ENCODE data around the gene SKI. TPM values are rescaled to one million over a fixed set of nuclear protein-coding genes. Genes with fewer than 3 reads are reported as not detected.

Gene SKI
- total RNA-seq, 4 donors from 2014 or later: 60.2 to 157 (median 79.0) TPM

- ATAC-seq: no peak
- Histone ChIP-seq H3K27ac (peak overlapping the region; percentile 68 to 94 (median 87)), H3K36me3 (no peaks in the 10 kb centered on the region), H3K9me3 (no peaks in the 10 kb centered on the region), H3K4me1 (peaks cover 9 to 89% (median 71%) of the 10 kb centered on the region in 3 donors), H3K4me3 (no peak overlapping the region), H3K27me3 (no peaks in the 10 kb centered on the region)
- TF ChIP-seq POLR2AphosphoS5 (IDR thresholded peaks at IDR 0.05) (no peak), CTCF (IDR thresholded peaks at IDR 0.05) (no peak), POLR2A (IDR thresholded peaks at IDR 0.05) (no peak), EP300 (IDR thresholded peaks at IDR 0.05) (no peak)
- WGBS, 2 donors (ENCODE audit: low coverage in 1 of 2): 57 to 79% methylated on average over 2 of the region's 18 CpGs
These were observed 18.6 kb upstream of the SKI start for GRCh38 chr1:2209400-2210083.

GRCh38 chr1:2210084-2210653 lies 17.9 kb upstream of the SKI start:
- no peaks in the 10 kb centered on the region for H3K9me3 ChIP-seq
- WGBS, 2 donors (ENCODE audit: low coverage in 1 of 2): no CpG with 5 or more reads among the region's 19 CpGs
- TF ChIP-seq EP300 (IDR thresholded peaks at IDR 0.05): no peak
- TF ChIP-seq POLR2AphosphoS5 (IDR thresholded peaks at IDR 0.05): no peak
- no peak for ATAC-seq
- H3K36me3 ChIP-seq: no peaks in the 10 kb centered on the region
- H3K4me1 ChIP-seq: peaks cover 13 to 96% (median 78%) of the 10 kb centered on the region in 3 donors
- H3K27me3 ChIP-seq: no peaks in the 10 kb centered on the region
- no peak overlapping the region for H3K4me3 ChIP-seq
- H3K27ac ChIP-seq: peak overlapping the region in 3 of 4 donors; percentile 87 to 94 (median 87)

DNA sequence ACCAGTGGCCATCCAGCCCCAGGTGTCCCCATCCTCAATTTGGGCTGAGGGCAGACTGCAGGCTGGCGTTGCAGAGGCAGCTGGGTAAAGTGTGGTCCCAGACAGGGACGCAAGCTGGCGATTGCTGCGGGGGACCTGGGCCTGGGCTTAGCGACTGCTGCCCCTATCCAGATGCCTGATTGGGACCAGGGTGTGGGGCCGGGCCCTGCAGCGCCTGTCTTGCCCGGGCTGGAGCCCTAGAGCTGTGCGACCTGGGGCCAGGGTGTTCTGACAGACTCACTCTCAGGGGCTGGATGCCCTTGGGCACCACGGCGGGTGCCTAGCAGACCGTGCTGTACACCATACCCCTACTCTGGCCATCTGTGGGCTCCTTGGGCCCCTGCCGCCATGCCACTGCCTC lies 17.3 kb upstream of the SKI start:
- peaks cover 13 to 94% (median 73%) of the 10 kb centered on the region in 3 donors for H3K4me1 ChIP-seq

GRCh38 chr1:2212274-2212531 lies 15.9 kb upstream of the SKI start:
- peak; percentile 0 for ATAC-seq
- Histone ChIP-seq H3K27ac (peak overlapping the region; percentile 93 to 100 (median 98)), H3K27me3 (no peaks in the 10 kb centered on the region), H3K36me3 (no peaks in the 10 kb centered on the region), H3K4me3 (peak overlapping the region in 1 of 2 donors; percentile 48), H3K9me3 (no peaks in the 10 kb centered on the region), H3K4me1 (peaks cover 13 to 79% (median 61%) of the 10 kb centered on the region in 3 donors)
- no CpG with 5 or more reads among the region's 10 CpGs for WGBS, 2 donors (ENCODE audit: low coverage in 1 of 2)
- TF ChIP-seq EP300 (IDR thresholded peaks at IDR 0.05) (no peak), POLR2AphosphoS5 (IDR thresholded peaks at IDR 0.05) (no peak), POLR2A (IDR thresholded peaks at IDR 0.05) (no peak), CTCF (IDR thresholded peaks at IDR 0.05) (no peak)

More for the DNA sequence above, 17.3 kb upstream of the SKI start:
- ATAC-seq: no peak
- no peaks in the 10 kb centered on the region for H3K9me3 ChIP-seq
- TF ChIP-seq EP300 (IDR thresholded peaks at IDR 0.05) (no peak), POLR2A (IDR thresholded peaks at IDR 0.05) (no peak), POLR2AphosphoS5 (IDR thresholded peaks at IDR 0.05) (no peak), CTCF (IDR thresholded peaks at IDR 0.05) (no peak)
- no peak overlapping the region for H3K4me3 ChIP-seq
- H3K36me3 ChIP-seq: no peaks in the 10 kb centered on the region
- 90% methylated on average over 2 of the region's 13 CpGs; no CpG with 5 or more reads in 1 of the 2 donors for WGBS, 2 donors (ENCODE audit: low coverage in 1 of 2)
- H3K27me3 ChIP-seq: no peaks in the 10 kb centered on the region
- peak overlapping the region in 3 of 4 donors; percentile 87 to 94 (median 87) for H3K27ac ChIP-seq

DNA sequence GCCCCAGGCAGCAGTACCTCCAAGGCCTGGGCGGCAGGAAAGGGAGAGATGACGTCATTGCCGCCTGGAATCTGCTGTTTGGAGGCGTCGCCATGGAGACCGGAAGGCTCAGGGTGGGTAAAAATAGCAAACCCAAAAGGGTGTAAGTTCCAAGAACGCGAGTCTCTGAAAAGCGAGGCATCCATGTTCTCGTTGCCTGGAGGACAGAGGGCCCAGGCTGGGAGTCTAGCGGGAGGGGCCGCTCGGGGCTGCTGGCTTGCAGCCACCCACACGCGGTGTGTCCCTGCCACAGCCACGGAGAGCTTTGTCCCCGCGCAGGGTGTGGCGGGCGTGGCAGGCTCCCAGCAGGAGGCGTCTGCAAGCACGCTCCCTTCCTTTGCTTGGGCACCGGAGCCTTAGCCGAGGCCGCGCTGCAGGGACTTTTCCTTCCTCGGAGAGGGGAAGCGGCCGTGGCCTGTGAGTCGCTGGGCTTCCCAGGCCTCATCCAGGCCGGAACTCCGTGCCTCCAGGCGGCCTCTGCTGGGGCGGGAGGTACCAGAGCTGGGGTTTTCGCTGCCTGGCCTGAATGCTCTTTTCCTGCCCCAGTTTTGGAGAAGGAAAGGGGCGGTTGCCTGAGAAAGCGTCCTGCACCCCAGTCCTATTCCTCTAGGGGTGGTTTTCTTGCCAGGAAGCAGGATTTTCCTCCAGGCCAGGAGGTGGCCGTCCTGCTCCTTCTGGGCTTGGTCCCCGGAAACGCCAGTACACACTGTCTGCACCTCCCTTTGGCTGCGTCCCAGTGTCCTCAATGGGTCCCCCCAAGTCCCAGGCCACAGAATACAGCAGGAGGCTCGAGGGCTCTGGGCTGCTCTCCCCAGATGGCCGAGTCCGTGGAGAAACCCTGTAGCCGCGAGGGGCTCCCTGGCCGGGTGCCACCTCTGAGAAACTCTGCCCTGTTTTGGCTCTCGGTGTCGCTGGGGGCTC lies 15.3 kb upstream of the SKI start:
- no CpG with 5 or more reads among the region's 49 CpGs for WGBS, 2 donors (ENCODE audit: low coverage in 1 of 2)
- H3K27me3 ChIP-seq: no peaks in the 10 kb centered on the region
- peak; percentile 76 for TF ChIP-seq POLR2AphosphoS5 (IDR thresholded peaks at IDR 0.05)
- peak in 1 of 2 donors; percentile 57 for TF ChIP-seq POLR2A (IDR thresholded peaks at IDR 0.05)
- peak in 3 of 4 experiments; percentile 52 to 64 (median 53) for TF ChIP-seq CTCF (IDR thresholded peaks at IDR 0.05)
- no peak for TF ChIP-seq EP300 (IDR thresholded peaks at IDR 0.05)
- no peaks in the 10 kb centered on the region for H3K36me3 ChIP-seq
- H3K9me3 ChIP-seq: no peaks in the 10 kb centered on the region
- peak overlapping the region; percentile 93 to 100 (median 98) for H3K27ac ChIP-seq
- H3K4me1 ChIP-seq: peaks cover 13 to 73% (median 57%) of the 10 kb centered on the region in 3 donors
- ATAC-seq: peak; percentile 73
- H3K4me3 ChIP-seq: peak overlapping the region; percentile 6 to 48
